Esophagus muscularis mucosa (tissue), 4 donors: ENCODE data around the gene AATK. TPM values are rescaled to one million over a fixed set of nuclear protein-coding genes. Genes with fewer than 3 reads are reported as not detected.
"Not testable (repeated sequence)": the region's sequence is repeated elsewhere in the genome, so short reads cannot be mapped to it uniquely, and the experiment has no call there.

Experiments used
- DNase-seq: peaks from one replicate; pipeline ENCODE4 v3.0.0-alpha.2; 2017; ENCODE audit errors: extremely low spot score
- H3K27ac ChIP-seq, 4 donors: fragments of 200-600 bp; sonication (generic); replicated peaks in 1 of 4; 1 replicate in 3 of 4; 2 replicates in 1 of 4; pipeline ENCODE4 v1.5.1; 2016 to 2019; ENCODE audit warnings: mild to moderate bottlenecking in 1 of 4
- H3K27me3 ChIP-seq, 4 donors: fragments of 200-600 bp; sonication (generic); one replicate each; pipeline versions ENCODE4 v1.5.1 to v1.6.0; 2016 to 2019
- H3K36me3 ChIP-seq, 4 donors: fragments of 200-600 bp; sonication (generic); one replicate each; pipeline ENCODE4 v1.5.1; 2016 to 2019
- H3K4me1 ChIP-seq, 4 donors: fragments of 200-600 bp; sonication (generic); one replicate each; pipeline ENCODE4 v1.5.1; 2016 to 2019
- H3K4me3 ChIP-seq, 4 donors: fragments of 200-600 bp; sonication (generic); 1 replicate in 2 of 4; 2 replicates in 2 of 4; pipeline ENCODE4 v1.5.1; 2016 to 2019; ENCODE audit warnings: mild to moderate bottlenecking in 4 of 4, moderate library complexity in 1 of 4
- H3K9me3 ChIP-seq, 4 donors: fragments of 200-600 bp; sonication (generic); 1 replicate in 3 of 4; 2 replicates in 1 of 4; pipeline ENCODE4 v1.5.1; 2016 to 2019
- CTCF ChIP-seq, 3 experiments: fragments of 200-600 bp in 2 of 3; fragments of 450-650 bp in 1 of 3; sonication (generic) in 2 of 3; IDR thresholded peaks; one replicate each; pipeline ENCODE4 v1.5.1; 2017 to 2019; ENCODE audit warnings: antibody characterized with exemption in 3 of 3, mild to moderate bottlenecking in 2 of 3, moderate library complexity in 1 of 3
- EP300 ChIP-seq: sonication (generic); formaldehyde crosslinking; IDR thresholded peaks from one replicate; pipeline ENCODE4 v1.6.1; 2017; ENCODE audit warnings: antibody characterized with exemption
- POLR2A ChIP-seq: fragments of 450-650 bp; IDR thresholded peaks from one replicate; pipeline ENCODE4 v1.6.1; 2017; ENCODE audit warnings: antibody characterized with exemption, moderate library complexity, mild to moderate bottlenecking, low read depth
- POLR2AphosphoS5 ChIP-seq, 2 donors: sonication (generic); formaldehyde crosslinking; IDR thresholded peaks; one replicate each; pipeline ENCODE4 v1.6.1; 2017; ENCODE audit warnings: antibody characterized with exemption in 2 of 2
- WGBS: methylation state at CpG from one replicate; pipeline ENCODE4 v1.1.5; 2018; 5-methylcytosine and 5-hydroxymethylcytosine counted together
- intact Hi-C: fragments of 100-400 bp; cut with DNase I; formaldehyde crosslinking; loops from one replicate; pipeline ENCODE4 v1.15.1; 2023
- total RNA-seq, 4 donors: library from RNA; depleted of rRNA; stranded (reverse); fragments of >200 nt; gene quantifications; one replicate each; pipeline versions ENCODE4 v1.1.0 to v1.2.1, GENCODE V29; 2016

Gene AATK
- total RNA-seq, 4 donors from 2014 or later = 13.7 to 24.6 (median 16.0) TPM

- no peaks in the 10 kb centered on the region for H3K36me3 ChIP-seq
- 74% methylated on average over 10 of the region's 10 CpGs for WGBS
- no peak overlapping the region for H3K27ac ChIP-seq
- no peak overlapping the region for H3K4me3 ChIP-seq
- no peak for DNase-seq
- H3K27me3 ChIP-seq = no peaks in the 10 kb centered on the region
- intact Hi-C loops = no loop called here
- TF ChIP-seq POLR2AphosphoS5 (IDR thresholded peaks at IDR 0.05) (no peak), EP300 (no peak), POLR2A (no peak), CTCF (IDR thresholded peaks at IDR 0.05) (no peak)
- peaks cover 5 to 12% (median 6%) of the 10 kb centered on the region in 4 donors for H3K4me1 ChIP-seq
- H3K9me3 ChIP-seq = no peaks in the 10 kb centered on the region
Observed at GRCh38 chr17:81147701-81148100, 18.3 kb downstream of the AATK start.

- H3K4me1 ChIP-seq = peaks cover 9 to 18% (median 10%) of the 10 kb centered on the region in 4 donors
Observed at GRCh38 chr17:81146208-81146607, 19.8 kb downstream of the AATK start.

GRCh38 chr17:81144423-81144781 lies 21.6 kb downstream of the AATK start:
- no peak for DNase-seq
- intact Hi-C loops = loop anchor here (5.0 kb wide), 1 partner anchor 53 kb away; no protein-coding TSS in a partner anchor
- Histone ChIP-seq H3K4me1 (peaks cover 9 to 18% (median 10%) of the 10 kb centered on the region in 4 donors), H3K9me3 (no peaks in the 10 kb centered on the region), H3K27ac (no peak overlapping the region), H3K27me3 (no peaks in the 10 kb centered on the region), H3K36me3 (no peaks in the 10 kb centered on the region), H3K4me3 (no peak overlapping the region)
- no peak for TF ChIP-seq POLR2A
- no peak for TF ChIP-seq POLR2AphosphoS5 (IDR thresholded peaks at IDR 0.05)
- TF ChIP-seq CTCF (IDR thresholded peaks at IDR 0.05) = no peak
- no peak for TF ChIP-seq EP300
- WGBS = 97% methylated on average over 9 of the region's 14 CpGs

More at GRCh38 chr17:81146208-81146607, 19.8 kb downstream of the AATK start:
- H3K4me3 ChIP-seq, DNase-seq, H3K27me3 ChIP-seq, H3K9me3 ChIP-seq, H3K36me3 ChIP-seq, intact Hi-C loops, H3K27ac ChIP-seq: not testable (repeated sequence)
- WGBS = 86% methylated on average over 10 of the region's 10 CpGs

GRCh38 chr17:81143717-81144422 lies 22.2 kb downstream of the AATK start:
- TF ChIP-seq POLR2AphosphoS5 (IDR thresholded peaks at IDR 0.05) = no peak
- no peak for TF ChIP-seq EP300
- TF ChIP-seq POLR2A = no peak
- no peak for TF ChIP-seq CTCF (IDR thresholded peaks at IDR 0.05)
- Histone ChIP-seq H3K4me1 (peaks cover 9 to 18% (median 10%) of the 10 kb centered on the region in 4 donors), H3K36me3 (no peaks in the 10 kb centered on the region), H3K9me3 (no peaks in the 10 kb centered on the region), H3K4me3 (no peak overlapping the region), H3K27ac (no peak overlapping the region), H3K27me3 (no peaks in the 10 kb centered on the region)
- intact Hi-C loops = loop anchor here (5.0 kb wide), 1 partner anchor 53 kb away; no protein-coding TSS in a partner anchor
- no peak for DNase-seq
- 82% methylated on average over 11 of the region's 17 CpGs for WGBS

- intact Hi-C loops = loop anchor here (5.0 kb wide), 1 partner anchor 54 kb away; no protein-coding TSS in a partner anchor
- Histone ChIP-seq H3K9me3 (no peaks in the 10 kb centered on the region), H3K27me3 (no peaks in the 10 kb centered on the region), H3K4me1 (peaks cover 9 to 18% (median 10%) of the 10 kb centered on the region in 4 donors), H3K27ac (no peak overlapping the region), H3K36me3 (no peaks in the 10 kb centered on the region), H3K4me3 (peak overlapping the region in 1 of 4 donors; percentile 12)
- DNase-seq = no peak
- no peak for TF ChIP-seq EP300
- TF ChIP-seq POLR2AphosphoS5 (IDR thresholded peaks at IDR 0.05) = no peak
- no peak for TF ChIP-seq CTCF (IDR thresholded peaks at IDR 0.05)
- TF ChIP-seq POLR2A = no peak
- 80% methylated on average over 8 of the region's 11 CpGs for WGBS
Observed at GRCh38 chr17:81143200-81143527, 22.9 kb downstream of the AATK start.
